ENCODE measurements around the gene SGK2. TPM values are rescaled to one million over a fixed set of nuclear protein-coding genes. Genes with fewer than 3 reads are reported as not detected.
"Not testable (repeated sequence)": the region's sequence is repeated elsewhere in the genome, so short reads cannot be mapped to it uniquely, and the experiment has no call there.

The SGK2 gene
- total RNA-seq, 1 donor from 2014 or later: not detected

GRCh38 chr20:43563429-43563828, 4.6 kb downstream of the SGK2 start:
- DNase-seq (ENCODE audit: low spot score): no peak

DNA sequence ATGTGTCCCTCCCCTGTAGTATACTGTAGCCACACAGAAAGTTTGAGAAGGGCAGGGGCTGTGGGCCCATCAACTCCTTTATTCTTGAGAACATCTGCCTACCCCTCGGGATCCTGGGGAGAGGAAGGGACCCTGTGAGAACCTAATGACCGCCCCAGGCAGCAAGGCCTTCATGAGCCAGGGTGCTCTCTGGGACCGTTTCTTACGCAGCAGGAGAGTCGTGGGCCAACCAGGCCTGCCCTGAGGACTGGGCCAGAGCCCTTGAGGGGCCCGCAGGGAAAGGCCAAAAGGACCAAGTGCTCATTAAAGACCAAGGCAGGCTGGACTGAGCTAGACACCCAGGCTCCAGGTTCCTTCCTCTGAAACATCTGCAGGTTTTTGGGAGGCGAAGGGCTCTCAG, 5.2 kb downstream of the SGK2 start:
- DNase-seq (ENCODE audit: low spot score): no peak

DNA sequence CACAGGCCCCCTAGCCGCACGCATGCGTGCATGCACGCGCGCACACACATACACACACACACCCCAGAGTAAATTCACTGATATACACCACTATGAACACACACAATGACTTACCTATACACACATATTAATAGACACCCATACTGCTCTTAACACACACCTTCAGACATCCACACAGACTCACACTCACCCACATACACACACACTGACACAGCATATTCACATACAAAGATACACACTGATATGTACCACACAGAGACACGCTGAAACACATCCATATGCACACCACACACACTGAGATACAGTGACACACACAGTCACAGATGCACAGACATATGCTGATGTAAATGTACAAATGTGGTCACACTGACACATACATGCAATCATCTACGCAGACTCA, 5.6 kb downstream of the SGK2 start:
- DNase-seq (ENCODE audit: low spot score): no peak

GRCh38 chr20:43564993-43565757, 6.3 kb downstream of the SGK2 start:
- DNase-seq (ENCODE audit: low spot score): no peak

DNA sequence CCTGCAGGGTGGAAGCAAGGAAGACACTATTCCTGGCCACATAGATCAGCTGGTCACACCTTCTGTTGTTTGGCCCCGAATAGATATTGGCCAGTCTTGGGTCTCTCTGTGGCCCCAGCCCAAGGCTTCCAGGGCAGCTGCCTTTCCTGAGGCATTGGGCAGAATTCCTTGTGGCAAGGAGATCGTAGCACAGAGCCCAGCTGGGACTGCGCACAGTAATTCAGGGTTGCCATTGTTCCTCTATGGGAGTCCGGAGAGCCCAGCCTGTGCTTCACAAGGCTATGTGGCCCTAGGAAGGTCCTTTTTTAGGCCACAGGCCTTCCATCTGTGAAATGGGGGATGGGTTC, 6.9 kb downstream of the SGK2 start:
- DNase-seq (ENCODE audit: low spot score): no peak

DNA sequence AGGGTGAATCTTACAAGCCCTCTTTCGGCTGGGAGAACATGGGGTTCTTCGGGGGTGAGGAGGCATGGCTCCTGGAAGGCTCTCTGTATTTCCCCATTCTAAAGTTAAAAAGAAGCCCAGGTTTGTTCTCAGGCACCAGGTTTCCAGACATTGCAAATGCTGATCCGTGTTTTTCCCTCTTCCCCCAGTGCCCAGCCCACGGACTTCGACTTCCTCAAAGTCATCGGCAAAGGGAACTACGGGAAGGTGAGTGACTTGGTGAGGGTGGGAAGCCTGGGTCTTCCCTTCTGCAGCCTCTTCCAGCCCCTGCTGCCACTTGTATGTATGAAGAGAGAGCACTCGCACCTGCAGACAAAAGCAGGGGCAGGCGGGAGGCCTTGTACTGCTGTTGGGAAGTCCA, 8.7 kb downstream of the SGK2 start:
- no peak for DNase-seq (ENCODE audit: low spot score)

- DNase-seq (ENCODE audit: low spot score): no peak
Observed at GRCh38 chr20:43568706-43569105, 9.9 kb downstream of the SGK2 start.

DNA sequence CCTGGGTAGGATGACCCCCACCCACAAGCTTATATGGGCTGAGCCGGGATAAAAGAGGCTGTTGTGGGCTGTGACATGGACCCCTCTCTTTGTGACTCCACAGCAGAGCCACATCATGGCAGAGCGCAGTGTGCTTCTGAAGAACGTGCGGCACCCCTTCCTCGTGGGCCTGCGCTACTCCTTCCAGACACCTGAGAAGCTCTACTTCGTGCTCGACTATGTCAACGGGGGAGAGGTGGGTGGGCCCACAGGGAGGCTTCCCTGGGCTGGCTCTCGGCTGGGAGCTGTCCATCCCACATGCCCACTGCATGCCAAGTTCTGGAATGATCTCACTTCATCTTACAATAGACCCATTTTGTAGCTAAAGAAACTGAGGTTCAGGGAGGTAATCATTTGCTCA, 10.5 kb downstream of the SGK2 start:
- no peak for DNase-seq (ENCODE audit: low spot score)

DNA sequence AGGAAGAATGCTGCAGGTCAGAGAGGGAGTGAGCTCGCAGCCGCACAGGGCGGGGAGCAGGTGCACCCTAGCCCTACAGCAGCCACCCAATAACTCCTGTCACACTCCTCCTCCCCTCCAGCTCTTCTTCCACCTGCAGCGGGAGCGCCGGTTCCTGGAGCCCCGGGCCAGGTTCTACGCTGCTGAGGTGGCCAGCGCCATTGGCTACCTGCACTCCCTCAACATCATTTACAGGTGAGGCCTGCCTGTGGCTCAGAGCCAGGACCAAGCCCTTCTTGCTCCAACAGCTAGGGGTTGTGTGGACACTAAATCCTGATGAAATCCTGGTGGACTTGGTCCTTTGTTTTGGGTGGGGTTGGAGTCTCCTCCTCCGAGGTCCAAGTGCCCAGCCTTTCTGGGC, 11.7 kb downstream of the SGK2 start:
- no peak for DNase-seq (ENCODE audit: low spot score)

DNA sequence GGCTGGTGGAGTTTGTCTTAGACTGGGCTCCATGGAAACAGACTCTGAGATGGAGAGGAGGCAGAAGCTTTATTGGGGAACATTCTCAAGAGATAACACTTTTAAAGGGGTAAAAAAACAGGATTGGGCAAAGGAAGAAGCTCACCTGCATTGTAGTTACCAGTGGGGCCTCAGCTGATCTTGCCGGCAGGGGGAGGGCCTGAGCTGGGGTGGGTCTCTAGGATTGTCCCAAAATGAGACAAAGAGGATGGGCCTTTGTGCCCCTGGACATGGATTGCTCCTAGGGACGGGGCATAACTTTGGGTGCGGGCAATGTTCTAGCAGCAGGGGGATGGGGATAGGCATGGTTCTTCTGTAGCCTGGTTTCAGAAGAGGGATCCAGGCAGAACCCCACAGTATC, 12.5 kb downstream of the SGK2 start:
- no peak for DNase-seq (ENCODE audit: low spot score)

GRCh38 chr20:43571771-43572170, 12.9 kb downstream of the SGK2 start:
- DNase-seq (ENCODE audit: low spot score): no peak

GRCh38 chr20:43572891-43573290, 14.1 kb downstream of the SGK2 start:
- no peak for DNase-seq (ENCODE audit: low spot score)

- DNase-seq (ENCODE audit: low spot score): no peak
Observed at GRCh38 chr20:43576108-43576507, 17.3 kb downstream of the SGK2 start.

GRCh38 chr20:43579861-43580793, 21.3 kb downstream of the SGK2 start:
- no peak for DNase-seq (ENCODE audit: low spot score)

- no peak for DNase-seq (ENCODE audit: low spot score)
Observed at GRCh38 chr20:43583133-43583864, 24.5 kb downstream of the SGK2 start.

DNA sequence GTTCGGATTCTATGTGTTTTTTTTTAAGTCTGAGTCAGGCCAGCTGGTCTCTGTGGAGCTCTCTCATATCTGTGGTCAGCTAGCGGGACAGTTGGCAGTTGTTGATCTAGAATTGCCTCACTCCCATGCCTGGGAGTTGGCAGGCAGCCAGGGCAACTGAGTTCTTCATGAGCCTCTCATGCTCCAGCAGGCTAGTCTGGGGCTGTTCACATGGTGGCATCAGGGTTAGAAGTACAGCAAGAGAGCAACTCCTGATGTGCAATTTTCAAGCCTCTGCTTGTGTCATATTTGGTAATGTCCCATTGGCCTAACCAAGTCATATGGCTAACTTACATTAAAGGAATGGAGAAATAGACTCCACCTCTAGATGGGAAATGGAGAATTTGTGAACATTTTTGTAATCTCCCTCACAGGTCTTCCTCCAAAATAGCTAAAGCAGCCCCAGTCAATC, 25.2 kb downstream of the SGK2 start:
- DNase-seq (ENCODE audit: low spot score): peak; percentile 48

DNA sequence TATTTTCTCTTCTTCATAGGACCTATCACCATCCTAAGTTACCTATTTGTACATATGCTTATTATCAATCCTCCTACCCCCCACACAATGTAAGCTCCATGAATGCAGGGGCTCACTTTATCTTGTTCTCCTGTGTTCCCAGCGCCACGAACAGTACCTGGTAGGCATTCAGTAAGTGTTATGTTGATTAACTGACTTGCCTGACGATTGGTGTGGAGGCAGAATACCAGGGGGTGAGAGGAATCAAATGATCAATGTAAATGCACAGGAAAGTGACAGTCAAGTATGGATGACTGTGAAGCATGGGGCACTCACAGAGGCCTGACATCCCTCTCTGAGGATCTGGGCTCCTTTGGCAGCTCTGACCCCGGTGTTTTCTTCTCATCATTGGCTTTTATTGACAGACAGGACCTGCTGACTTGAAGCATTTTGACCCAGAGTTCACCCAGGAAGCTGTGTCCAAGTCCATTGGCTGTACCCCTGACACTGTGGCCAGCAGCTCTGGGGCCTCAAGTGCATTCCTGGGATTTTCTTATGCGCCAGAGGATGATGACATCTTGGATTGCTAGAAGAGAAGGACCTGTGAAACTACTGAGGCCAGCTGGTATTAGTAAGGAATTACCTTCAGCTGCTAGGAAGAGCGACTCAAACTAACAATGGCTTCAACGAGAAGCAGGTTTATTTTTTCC, 25.8 kb downstream of the SGK2 start:
- DNase-seq (ENCODE audit: low spot score): no peak

DNA sequence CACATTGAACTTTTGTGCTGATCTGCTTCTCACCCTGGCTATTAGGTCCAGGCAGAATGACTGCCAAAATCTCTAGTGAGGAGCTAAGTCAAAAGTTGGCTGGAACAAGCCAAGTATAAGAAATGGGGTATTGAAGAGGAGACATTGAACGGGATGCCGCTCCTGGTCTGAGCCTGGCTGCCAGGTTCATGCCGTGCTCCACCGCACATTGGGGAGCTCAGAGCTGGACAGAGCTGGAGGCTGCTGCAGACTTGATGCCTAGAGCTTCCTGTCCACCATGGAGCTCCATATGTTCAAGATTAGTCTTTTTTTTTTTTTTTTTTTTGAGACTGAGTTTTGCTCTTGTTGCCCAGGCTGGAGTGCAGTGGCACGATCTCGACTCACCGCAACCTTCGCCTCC, 27.8 kb downstream of the SGK2 start:
- DNase-seq (ENCODE audit: low spot score): no peak

DNA sequence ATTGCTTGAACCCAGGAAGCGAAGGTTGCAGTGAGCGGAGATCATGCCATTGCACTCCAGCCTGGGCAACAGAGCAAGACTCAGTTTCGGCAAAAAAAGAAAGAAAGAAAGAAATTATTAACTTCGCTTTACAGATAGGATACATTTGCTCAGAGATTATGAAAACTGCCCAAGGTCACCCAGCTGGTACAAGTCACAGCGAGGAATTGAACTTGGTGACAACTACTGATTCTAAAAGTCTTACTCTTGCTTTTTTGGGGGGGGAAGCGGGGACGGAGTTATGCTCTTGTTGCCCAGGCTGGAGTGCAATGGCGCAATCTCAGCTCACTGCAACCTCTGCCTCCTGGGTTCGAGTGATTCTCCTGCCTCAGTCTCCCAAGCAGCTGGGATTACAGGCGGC, 29.7 kb downstream of the SGK2 start:
- DNase-seq (ENCODE audit: low spot score): not testable (repeated sequence)

DNA sequence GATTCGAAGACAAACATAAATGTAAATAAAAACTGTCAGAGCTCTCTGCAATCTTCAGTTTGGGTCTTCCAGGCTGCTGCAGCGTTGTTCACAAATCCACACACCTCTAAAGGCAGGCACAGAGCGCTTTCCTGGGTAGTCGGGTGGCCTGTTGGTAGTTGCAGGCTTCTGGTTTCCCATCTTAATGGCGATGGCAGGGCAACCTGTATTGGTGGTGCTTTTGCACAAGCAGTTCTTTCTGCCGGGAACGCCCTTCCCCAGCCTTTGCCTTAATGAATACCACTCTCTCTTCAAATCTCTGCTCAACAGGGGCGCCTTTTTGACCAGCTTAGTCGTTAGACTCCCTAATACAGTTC, 31.2 kb downstream of the SGK2 start:
- no peak for DNase-seq (ENCODE audit: low spot score)

- DNase-seq (ENCODE audit: low spot score): peak; percentile 96
Observed at GRCh38 chr20:43590392-43591303, 31.8 kb downstream of the SGK2 start, which contains the start of gene IFT52. Gene IFT52 (plus strand): TSS chr20:43590937. CDS start chr20:43594699, 3,762 bp downstream.

All from umbilical cord (tissue), 2 donors.